ENCODE data around the gene ANKS4B. TPM values are rescaled to one million over a fixed set of nuclear protein-coding genes. Genes with fewer than 3 reads are reported as not detected.

The ANKS4B gene
- total RNA-seq, 2 donors from 2014 or later = 0.90 to 1.6 TPM

- no peak overlapping the region for H3K27ac Mint-ChIP-seq
- peaks cover 46% of the 10 kb centered on the region for H3K27me3 Mint-ChIP-seq (ENCODE audit: insufficient read depth)
- Histone ChIP-seq H3K4me3 (ENCODE audit: low read length) (no peak overlapping the region), H3K9me3 (ENCODE audit: control insufficient read depth, low read length) (no peaks in the 10 kb centered on the region), H3K27ac (ENCODE audit: low read depth, low read length) (no peak overlapping the region), H3K9ac (ENCODE audit: extremely low read depth, low read length, poor library complexity, severe bottlenecking) (no peak overlapping the region), H3K4me1 (ENCODE audit: control insufficient read depth, insufficient read depth, low read length) (no peaks in the 10 kb centered on the region), H3K27me3 (ENCODE audit: control insufficient read depth, insufficient read depth, low read length, poor library complexity, severe bottlenecking) (peaks cover 7% of the 10 kb centered on the region), H3K36me3 (ENCODE audit: control insufficient read depth, insufficient read depth, low read length) (no peaks in the 10 kb centered on the region)
- TF ChIP-seq CTCF (conservative IDR thresholded peaks at IDR 0.05) = no peak
- no peak overlapping the region for H3K4me3 Mint-ChIP-seq
- H3K4me1 Mint-ChIP-seq = no peaks in the 10 kb centered on the region
- H3K9me3 Mint-ChIP-seq = no peaks in the 10 kb centered on the region
- no peaks in the 10 kb centered on the region for H3K36me3 Mint-ChIP-seq (ENCODE audit: low read depth)
- DNase-seq = no peak
These were observed 28.2 kb upstream of the ANKS4B start for GRCh38 chr16:21205303-21205702.

- WGBS, 2 experiments (ENCODE audit: insufficient coverage in 1 of 2, insufficient read length in 1 of 2) = 94 to 97% methylated on average over 4 of the region's 4 CpGs
- peaks cover 7% of the 10 kb centered on the region for H3K27me3 ChIP-seq (ENCODE audit: control insufficient read depth, insufficient read depth, low read length, poor library complexity, severe bottlenecking)
- H3K27ac ChIP-seq (ENCODE audit: low read depth, low read length) = no peak overlapping the region
- H3K9ac ChIP-seq (ENCODE audit: extremely low read depth, low read length, poor library complexity, severe bottlenecking) = no peak overlapping the region
- no peak for DNase-seq
- Mint-ChIP-seq H3K36me3 (ENCODE audit: low read depth) (no peaks in the 10 kb centered on the region), H3K27me3 (ENCODE audit: insufficient read depth) (peaks cover 36% of the 10 kb centered on the region), H3K4me3 (no peak overlapping the region), H3K9me3 (no peaks in the 10 kb centered on the region), H3K4me1 (no peaks in the 10 kb centered on the region), H3K27ac (no peak overlapping the region)
- TF ChIP-seq CTCF (conservative IDR thresholded peaks at IDR 0.05) = no peak
- no peak overlapping the region for H3K4me3 ChIP-seq (ENCODE audit: low read length)
- H3K4me1 ChIP-seq (ENCODE audit: control insufficient read depth, insufficient read depth, low read length) = no peaks in the 10 kb centered on the region
- H3K36me3 ChIP-seq (ENCODE audit: control insufficient read depth, insufficient read depth, low read length) = no peaks in the 10 kb centered on the region
- H3K9me3 ChIP-seq (ENCODE audit: control insufficient read depth, low read length) = no peaks in the 10 kb centered on the region
These were observed 26.9 kb upstream of the ANKS4B start for GRCh38 chr16:21206550-21206949.

- H3K27ac ChIP-seq (ENCODE audit: low read depth, low read length) = no peak overlapping the region
- no peak for TF ChIP-seq CTCF (conservative IDR thresholded peaks at IDR 0.05)
- H3K4me3 Mint-ChIP-seq = no peak overlapping the region
- H3K4me3 ChIP-seq (ENCODE audit: low read length) = no peak overlapping the region
- no peaks in the 10 kb centered on the region for H3K36me3 ChIP-seq (ENCODE audit: control insufficient read depth, insufficient read depth, low read length)
- H3K9me3 Mint-ChIP-seq = no peaks in the 10 kb centered on the region
- H3K9me3 ChIP-seq (ENCODE audit: control insufficient read depth, low read length) = no peaks in the 10 kb centered on the region
- H3K27ac Mint-ChIP-seq = no peak overlapping the region
- no peaks in the 10 kb centered on the region for H3K36me3 Mint-ChIP-seq (ENCODE audit: low read depth)
- H3K4me1 Mint-ChIP-seq = no peaks in the 10 kb centered on the region
- no peak overlapping the region for H3K9ac ChIP-seq (ENCODE audit: extremely low read depth, low read length, poor library complexity, severe bottlenecking)
- DNase-seq = no peak
- H3K27me3 ChIP-seq (ENCODE audit: control insufficient read depth, insufficient read depth, low read length, poor library complexity, severe bottlenecking) = no peaks in the 10 kb centered on the region
- H3K27me3 Mint-ChIP-seq (ENCODE audit: insufficient read depth) = peaks cover 30% of the 10 kb centered on the region
- WGBS, 2 experiments (ENCODE audit: insufficient coverage in 1 of 2, insufficient read length in 1 of 2) = 62 to 88% methylated on average over 1 to 2 of the region's 2 CpGs
- H3K4me1 ChIP-seq (ENCODE audit: control insufficient read depth, insufficient read depth, low read length) = no peaks in the 10 kb centered on the region
These were observed 24.9 kb upstream of the ANKS4B start for GRCh38 chr16:21208446-21209230.
